Measurements from ENCODE around the gene DIAPH3.
A peak's percentile ranks its signal among the peaks of the same experiment; 100 is the strongest.

DIAPH3 gene

GRCh38 chr13:60012488-60012887 is 151.2 kb downstream of the DIAPH3 start:
- DNase-seq: no peak

GRCh38 chr13:60009300-60010253 is 154.2 kb downstream of the DIAPH3 start:
- DNase-seq: peak; percentile 26

DNA sequence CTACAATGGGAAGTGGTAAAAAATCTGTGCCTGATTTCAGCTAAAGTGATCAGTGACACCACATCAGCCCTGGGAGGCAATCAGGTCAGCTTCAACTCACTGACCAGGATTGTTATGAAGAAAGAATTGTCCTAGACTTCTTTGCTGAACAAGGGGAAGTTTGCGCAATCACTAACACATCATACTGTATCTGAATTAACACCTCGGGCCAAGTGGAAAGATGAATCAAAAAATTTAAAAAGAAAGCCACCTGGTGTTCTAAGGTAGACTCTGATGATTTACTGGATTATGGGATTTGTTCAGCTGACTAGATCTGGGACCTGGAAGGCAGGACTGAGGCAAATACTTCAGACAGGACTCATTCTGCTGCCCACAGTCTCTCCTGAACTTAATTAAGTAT is 161.8 kb downstream of the DIAPH3 start:
- no peak for DNase-seq

DNA sequence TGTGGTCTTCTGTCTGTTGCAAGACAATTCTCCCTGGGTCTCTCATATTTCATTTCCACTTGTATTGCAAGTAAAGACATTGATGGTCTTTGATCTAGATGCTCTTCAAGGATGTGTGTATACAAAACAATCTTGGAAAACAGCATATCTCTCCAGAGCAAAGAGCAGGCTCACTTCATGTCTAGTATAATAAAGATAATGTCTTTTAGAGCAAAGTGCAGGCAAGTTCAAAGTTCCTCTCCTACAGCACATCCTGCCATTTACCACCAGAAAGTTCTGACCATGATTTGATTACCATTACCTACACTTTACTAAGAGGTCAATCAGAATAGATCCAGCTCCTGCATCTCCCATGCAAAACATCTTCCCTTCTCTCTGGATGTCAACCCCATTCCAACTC is 162.8 kb downstream of the DIAPH3 start:
- DNase-seq: no peak

GRCh38 chr13:60000081-60000480 is 163.6 kb downstream of the DIAPH3 start:
- DNase-seq: no peak

- DNase-seq: no peak
These were observed 165.8 kb downstream of the DIAPH3 start for GRCh38 chr13:59997976-59998375.

DNA sequence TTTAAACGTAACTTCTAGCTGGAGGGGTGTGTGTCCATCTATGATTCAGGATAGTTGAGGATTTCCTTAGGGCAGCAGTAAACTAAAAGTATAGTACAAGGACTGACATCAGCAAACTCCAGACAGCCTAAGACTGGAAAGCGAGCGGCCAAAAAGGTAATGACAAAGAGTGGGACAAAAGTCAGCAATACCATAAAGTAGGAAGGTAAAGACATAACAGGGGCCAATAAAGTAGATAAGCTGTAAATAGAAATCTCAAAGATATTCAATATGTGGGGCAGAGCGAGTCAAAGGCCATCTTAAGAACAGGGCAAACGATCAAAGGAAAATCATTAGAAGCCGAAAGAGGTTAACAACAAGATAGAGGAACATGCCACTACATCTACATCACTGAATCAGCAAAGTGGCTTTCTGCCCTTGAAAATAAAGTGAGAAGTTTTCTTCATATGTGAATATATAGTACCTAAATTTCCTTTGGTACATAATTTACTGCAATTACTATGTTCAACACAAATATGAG is 167.2 kb downstream of the DIAPH3 start:
- no peak for DNase-seq

- no peak for DNase-seq
These were observed 172.3 kb downstream of the DIAPH3 start for GRCh38 chr13:59991395-59991794.

GRCh38 chr13:59982631-59983382 is 180.9 kb downstream of the DIAPH3 start:
- DNase-seq: no peak

GRCh38 chr13:59979589-59979988 is 184.1 kb downstream of the DIAPH3 start:
- DNase-seq: no peak

GRCh38 chr13:59978862-59979261 is 184.9 kb downstream of the DIAPH3 start:
- DNase-seq: no peak

DNA sequence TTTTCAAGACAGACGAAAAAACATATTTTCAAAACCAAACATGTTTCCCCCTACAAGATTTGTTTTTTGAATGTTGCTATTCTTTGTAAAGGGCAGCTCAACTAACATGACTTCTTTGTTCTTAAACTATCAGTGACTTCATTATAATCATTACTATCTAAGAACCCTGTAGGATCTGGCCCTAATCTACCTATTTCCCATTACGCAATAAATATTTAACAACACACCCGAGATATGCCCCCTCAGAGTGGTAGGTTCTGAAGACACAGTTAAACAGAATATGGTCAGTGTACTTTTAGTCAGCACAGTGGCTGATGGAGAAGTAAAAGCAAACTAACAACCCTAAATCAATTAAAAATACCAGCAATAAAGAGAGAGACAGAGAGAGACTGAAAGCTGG is 186.9 kb downstream of the DIAPH3 start:
- DNase-seq: no peak

- no peak for DNase-seq
These were observed 187.8 kb downstream of the DIAPH3 start for GRCh38 chr13:59975807-59976435.

DNA sequence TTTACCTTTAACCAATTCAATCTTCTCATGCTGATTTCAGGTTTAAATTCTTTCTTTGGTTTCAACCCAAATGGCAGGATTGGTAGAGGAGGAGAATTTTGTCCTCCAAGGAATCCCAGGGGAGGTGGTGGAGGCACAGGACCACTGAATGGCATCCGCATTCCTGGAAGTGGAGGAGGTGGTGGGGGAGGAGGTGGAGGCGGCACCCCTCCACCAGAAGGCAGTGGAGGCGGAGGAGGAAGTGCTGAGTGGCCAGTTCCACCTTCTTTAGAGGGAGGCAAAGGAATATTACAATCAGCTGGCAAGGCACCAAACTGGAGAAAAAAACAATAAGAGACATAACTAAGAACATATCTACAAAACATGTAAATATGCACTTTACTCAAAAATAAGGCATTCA is 192.9 kb downstream of the DIAPH3 start:
- DNase-seq: no peak

- DNase-seq: no peak
These were observed 199.9 kb downstream of the DIAPH3 start for GRCh38 chr13:59963827-59964226.

- DNase-seq: no peak
These were observed 200.3 kb downstream of the DIAPH3 start for GRCh38 chr13:59963383-59963782.

DNA sequence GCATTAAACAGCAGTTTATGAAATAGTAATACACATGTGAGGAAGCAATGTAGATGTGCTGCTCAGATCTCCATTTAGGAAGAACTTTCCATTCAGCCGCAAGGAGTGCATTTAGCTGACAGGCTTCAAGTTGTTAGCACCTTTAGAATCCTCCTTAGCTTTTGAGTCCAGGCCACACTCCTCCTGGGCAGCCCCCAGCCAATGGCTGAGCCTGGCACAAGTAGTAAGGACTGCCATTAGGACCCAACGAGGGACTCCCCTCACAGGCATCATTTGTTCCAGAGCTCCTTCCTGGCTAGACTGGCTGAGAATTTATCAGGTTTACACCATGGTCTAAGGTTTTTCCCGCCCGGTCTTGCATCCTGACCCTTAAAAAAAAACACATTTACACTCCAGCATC is 201.4 kb downstream of the DIAPH3 start:
- DNase-seq: no peak

DNA sequence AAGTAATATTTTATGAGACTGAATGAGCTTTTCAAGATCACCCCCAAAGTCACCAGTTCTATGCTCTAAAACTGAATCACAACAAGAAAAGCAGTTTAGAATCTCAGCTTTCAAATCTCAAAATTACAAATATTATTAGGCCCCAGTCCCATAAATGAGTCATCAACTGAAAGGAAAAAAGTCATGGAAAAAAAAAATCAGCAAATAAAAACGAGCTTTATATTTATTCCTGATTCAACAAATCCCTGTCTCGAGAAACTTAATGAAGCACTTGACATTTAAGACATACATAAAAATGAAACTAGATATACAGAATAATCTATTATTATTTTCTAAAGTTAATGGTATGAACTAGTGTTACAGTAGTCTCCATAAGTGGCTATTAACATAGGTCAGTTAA is 203.0 kb downstream of the DIAPH3 start:
- no peak for DNase-seq

DNA sequence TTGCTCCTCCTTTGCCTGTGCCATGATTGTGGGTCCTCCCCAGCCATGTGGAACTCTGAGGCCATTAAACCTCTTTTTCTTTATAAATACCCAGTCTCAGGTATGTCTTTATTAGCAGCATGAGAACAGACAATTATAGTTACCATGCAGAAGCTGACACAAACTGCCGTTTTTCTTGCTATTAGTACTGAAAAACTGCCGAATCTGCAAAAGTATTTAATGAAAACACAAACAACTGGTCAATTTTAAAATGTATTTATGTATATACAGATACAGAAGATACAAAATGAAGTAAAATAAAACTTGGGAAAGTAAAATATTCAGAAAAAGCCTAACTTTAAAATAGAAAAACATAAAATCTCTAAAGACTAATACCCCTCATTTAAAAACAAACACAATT is 206.3 kb downstream of the DIAPH3 start:
- no peak for DNase-seq

GRCh38 chr13:59954601-59955000 is 209.1 kb downstream of the DIAPH3 start:
- DNase-seq: no peak

DNA sequence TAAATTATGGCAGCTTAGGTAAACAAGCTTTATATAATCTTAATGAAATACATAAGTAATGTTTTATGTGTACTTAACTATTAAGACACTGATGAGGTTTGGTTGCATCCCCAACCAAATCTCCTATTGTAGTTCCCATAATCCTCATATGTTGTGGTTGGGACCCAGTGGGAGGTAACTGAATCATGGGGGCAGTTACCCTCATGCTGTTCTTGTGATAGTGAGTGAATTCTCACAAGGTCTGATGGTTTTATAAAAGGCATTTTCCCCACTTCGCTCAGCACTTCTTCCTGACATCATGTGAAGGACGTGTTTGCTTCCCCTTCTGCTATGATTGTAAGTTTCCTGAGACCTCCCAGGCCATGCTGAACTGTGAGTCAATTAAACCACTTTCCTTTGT is 212.7 kb downstream of the DIAPH3 start:
- DNase-seq: no peak

DNA sequence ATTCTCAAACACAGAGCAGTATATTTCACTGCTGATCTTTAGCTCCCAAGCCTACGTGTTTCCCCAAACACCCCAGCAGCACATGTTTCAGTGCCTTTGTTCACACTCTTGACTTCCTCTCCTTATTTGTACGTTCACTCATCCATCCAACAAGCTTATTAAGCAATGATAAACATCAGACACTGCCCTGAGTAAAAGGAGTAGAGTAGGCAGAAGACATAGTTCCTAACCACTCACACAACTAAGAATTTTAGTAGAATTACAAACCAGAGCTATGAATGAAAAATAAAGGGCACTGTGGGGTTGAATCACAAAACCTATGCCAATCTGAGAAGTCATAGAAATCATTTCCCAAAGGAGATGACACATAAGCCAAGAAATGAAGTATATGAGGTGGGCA is 213.5 kb downstream of the DIAPH3 start:
- DNase-seq: no peak

DNA sequence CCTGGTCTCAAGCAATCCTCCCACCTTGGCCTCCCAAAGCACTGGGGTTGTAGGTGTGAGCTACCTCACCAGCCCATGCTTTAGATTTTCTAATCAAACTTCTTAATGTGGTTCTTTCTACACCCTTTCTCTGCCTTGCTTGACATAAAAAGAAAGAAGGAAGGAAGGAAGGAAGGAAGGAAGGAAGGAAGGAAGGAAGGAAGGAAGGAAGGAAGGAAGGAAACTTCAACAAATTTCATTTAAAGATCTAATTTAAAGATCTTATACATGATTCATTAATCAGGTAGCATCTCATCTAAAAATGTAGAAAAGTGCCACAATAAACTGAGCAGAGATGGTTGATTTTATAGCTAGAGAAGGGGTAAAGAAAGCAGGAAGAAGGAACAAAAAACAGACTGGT is 215.0 kb downstream of the DIAPH3 start:
- DNase-seq: no peak

All from NCI-H2029 treated with DMSO at 0.1 percent for 48 hours (cell line).